ENCODE measurements around the gene KRT80. TPM values are rescaled to one million over a fixed set of nuclear protein-coding genes. Genes with fewer than 3 reads are reported as not detected.
A peak's percentile ranks its signal among the peaks of the same experiment; 100 is the strongest.

KRT80 gene
- total and polyA plus RNA-seq, 2 donors (not counting 3 experiments of a cell fraction or from before 2014, with no cell fraction given): 13.6 to 23.7 TPM

GRCh38 chr12:52214421-52214802 lies 22.6 kb upstream of the KRT80 start:
- POLR2A ChIA-PET: interaction anchor here (2.5 kb wide), 1 partner anchor 22 kb away, joined by 13 read pairs; the partner anchor contains the start of gene KRT80
- Histone ChIP-seq H3K4me3 (replicated peaks in 1 of 3; ENCODE audit: insufficient read depth in 1 of 3, low read depth in 1 of 3, low read length in 3 of 3) (no peak overlapping the region), H3K27me3 (ENCODE audit: control insufficient read depth in 2 of 2, insufficient read depth in 2 of 2, low read length in 2 of 2) (no peaks in the 10 kb centered on the region), H3K4me2 (ENCODE audit: insufficient read depth, low read length) (no peak overlapping the region), H2AFZ (ENCODE audit: low read depth, low read length) (no peak overlapping the region), H3K36me3 (ENCODE audit: control insufficient read depth in 2 of 2, extremely low read depth in 1 of 2, insufficient read depth in 2 of 2, low read length in 2 of 2) (no peaks in the 10 kb centered on the region), H3K9me3 (replicated peaks; ENCODE audit: control insufficient read depth, insufficient read depth, low read length) (no peaks in the 10 kb centered on the region), H3K9ac (replicated peaks; ENCODE audit: extremely low read depth, insufficient read depth, low read length) (no peak overlapping the region), H3K9me1 (replicated peaks; ENCODE audit: control insufficient read depth, extremely low read depth, insufficient read depth, low read length) (no peaks in the 10 kb centered on the region), H3K79me2 (ENCODE audit: control insufficient read depth, insufficient read depth, low read length) (no peaks in the 10 kb centered on the region), H3K4me1 (ENCODE audit: control insufficient read depth, extremely low read depth, insufficient read depth, low read length) (peaks cover 33% of the 10 kb centered on the region), H4K20me1 (replicated peaks; ENCODE audit: control insufficient read depth, extremely low read depth, insufficient read depth, low read length) (no peaks in the 10 kb centered on the region), H3K27ac (ENCODE audit: insufficient read depth, low read depth, low read length) (peak overlapping the region; percentile 96)
- no TSS peak for BruUV-seq (replicated peaks)
- intact Hi-C loops (cut with micrococcal nuclease) (loop anchor here (10.0 kb wide), 1 partner anchor 660 kb away; no protein-coding TSS in a partner anchor), dilution Hi-C loops (cut with MboI; ENCODE audit: extremely low pct_ligation_motif_present, low sequenced_read_pairs) (no loop called here)
- DNase-seq (ENCODE audit: low read depth, low spot score): no peak
- CTCF ChIA-PET: interaction anchor here (1.4 to 8.1 kb wide), 12 partner anchors 8 to 113 kb away, joined by 4 to 138 read pairs (median 12); partner anchors contain the start of genes KRT7 and KRT80
- FAIRE-seq: no peak
- TF ChIP-seq JUN (IDR thresholded peaks at IDR 0.05; ENCODE audit: borderline replicate concordance, insufficient read depth, insufficient read length, low read depth) (no peak), FOS (IDR thresholded peaks at IDR 0.05; ENCODE audit: borderline replicate concordance, insufficient read depth, low read length) (no peak), CTCF (IDR thresholded peaks at IDR 0.05; ENCODE audit: extremely low read depth in 1 of 2, insufficient read depth in 1 of 2, low read depth in 1 of 2, low read length in 2 of 2) (no peak), EZH2 (IDR thresholded peaks at IDR 0.05; ENCODE audit: borderline replicate concordance, low read depth, low read length, severe bottlenecking) (no peak)

Data from endothelial cell of umbilical vein (primary cell).